Subcutaneous abdominal adipose tissue (tissue), 5 donors: ENCODE results near the gene C11orf54.
A peak's percentile ranks its signal among the peaks of the same experiment; 100 is the strongest.

Source experiments
- H3K27ac ChIP-seq: one replicate; pipeline ENCODE4 v1.7.0; 2013; ENCODE audit warnings: low read depth, mild to moderate bottlenecking, inconsistent platforms, low read length, moderate library complexity
- H3K27me3 ChIP-seq, 5 donors: one replicate each; pipeline ENCODE4 v1.7.0; 2013; ENCODE audit warnings: low read length in 5 of 5, inconsistent platforms in 1 of 5; ENCODE audit not compliant: control insufficient read depth in 5 of 5, insufficient read depth in 4 of 5
- H3K36me3 ChIP-seq, 5 donors: one replicate each; pipeline ENCODE4 v1.7.0; 2013; ENCODE audit warnings: low read length in 5 of 5; ENCODE audit not compliant: control insufficient read depth in 5 of 5, insufficient read depth in 5 of 5
- H3K4me1 ChIP-seq, 5 donors: one replicate each; pipeline ENCODE4 v1.7.0; 2013; ENCODE audit warnings: low read length in 5 of 5, mild to moderate bottlenecking in 3 of 5, moderate library complexity in 1 of 5; ENCODE audit not compliant: control insufficient read depth in 5 of 5, insufficient read depth in 5 of 5
- H3K4me3 ChIP-seq, 5 donors: one replicate each; pipeline ENCODE4 v1.7.0; 2013; ENCODE audit warnings: low read length in 5 of 5, low read depth in 1 of 5
- H3K9ac ChIP-seq, 5 donors: one replicate each; pipeline ENCODE4 v1.7.0; 2013; ENCODE audit warnings: low read length in 5 of 5, mild to moderate bottlenecking in 4 of 5, moderate library complexity in 3 of 5
- H3K9me3 ChIP-seq, 5 donors: one replicate each; pipeline ENCODE4 v1.7.0; 2013; ENCODE audit warnings: low read length in 5 of 5; ENCODE audit not compliant: control insufficient read depth in 5 of 5
- donor health status: healthy.
- donor health status: healthy.
- donor health status: healthy.
- donor health status: healthy.
- donor health status: healthy.

The C11orf54 gene

DNA sequence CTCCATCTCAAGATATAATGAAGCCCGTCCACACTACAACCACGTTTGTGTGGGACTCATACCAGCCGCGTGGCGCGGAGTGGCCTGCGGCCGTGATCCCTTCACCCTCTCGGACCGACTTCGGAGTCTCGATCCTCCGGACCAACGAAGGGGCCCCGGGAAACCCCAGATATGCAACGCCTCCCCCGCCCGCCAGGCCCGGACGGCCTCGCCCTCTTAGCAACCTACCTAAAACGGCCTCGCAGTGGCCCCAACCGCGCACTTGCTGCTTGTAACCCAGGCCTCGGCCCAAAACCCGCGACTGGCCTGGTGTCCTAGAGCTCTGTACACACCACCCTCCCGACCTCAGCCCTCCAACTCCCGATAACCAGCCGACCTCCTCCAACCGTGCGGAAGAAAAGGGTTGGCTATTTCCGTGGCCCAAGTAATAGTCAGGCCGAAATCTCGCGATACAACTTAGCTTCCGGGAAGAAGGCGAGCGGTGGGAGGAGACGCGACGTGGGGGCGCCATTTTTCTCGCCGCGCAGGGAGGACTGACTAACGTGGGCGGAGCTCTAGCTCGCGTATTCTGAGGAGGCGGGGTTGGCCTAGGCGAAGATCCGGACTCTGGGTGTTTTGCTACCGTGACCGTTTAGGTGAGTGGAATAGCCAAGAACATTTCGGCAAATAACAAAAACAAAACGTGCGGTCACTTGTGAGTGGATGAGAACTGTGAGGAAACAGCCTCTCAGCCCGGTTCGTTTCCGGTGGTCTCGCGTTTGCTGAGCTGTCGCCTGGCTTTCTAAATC, at the start of gene C11orf54, which contains the start of gene TAF1D:
Gene C11orf54 (plus strand): TSS at position 579 of the 788 bp plus-strand sequence. CDS start 5,722 bp downstream, outside the sequence.
Gene TAF1D (minus strand): TSS at position 402 of the 788 bp plus-strand sequence. CDS start 2,191 bp downstream, outside the sequence.
- Histone ChIP-seq H3K4me3 (peak within 1 kb of the TSS; percentile 84 to 99 (median 97)), H3K27ac (peak within 1 kb of the TSS; percentile 100), H3K27me3 (no peaks in the 10 kb centered on the region), H3K36me3 (peaks cover 19 to 32% (median 23%) of the 10 kb centered on the region in 5 donors), H3K4me1 (peaks cover 0 to 46% (median 37%) of the 10 kb centered on the region in 5 donors), H3K9me3 (no peaks in the 10 kb centered on the region), H3K9ac (peak within 1 kb of the TSS; percentile 95 to 99 (median 97))

DNA sequence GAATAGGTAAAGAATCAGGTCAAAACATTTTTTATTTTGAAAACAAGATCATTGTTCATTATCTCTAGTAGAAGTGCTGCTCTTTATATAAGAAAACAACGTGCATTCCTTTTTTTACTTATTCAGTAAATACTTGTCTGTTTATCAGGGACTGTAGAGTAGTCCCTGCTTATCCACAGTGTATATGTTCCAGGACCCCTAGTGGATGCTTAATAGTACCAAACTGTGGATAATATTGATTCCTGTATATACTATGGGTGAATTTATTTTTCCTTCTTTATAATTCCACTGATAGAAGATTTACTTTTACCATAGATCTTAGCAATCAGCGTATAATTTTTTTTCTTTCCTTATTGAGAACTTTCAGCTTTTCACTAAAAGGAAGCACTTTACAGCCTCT, 47.4 kb upstream of the C11orf54 start:
- Histone ChIP-seq H3K27ac (no peak overlapping the region), H3K4me3 (no peak overlapping the region), H3K27me3 (no peaks in the 10 kb centered on the region)

DNA sequence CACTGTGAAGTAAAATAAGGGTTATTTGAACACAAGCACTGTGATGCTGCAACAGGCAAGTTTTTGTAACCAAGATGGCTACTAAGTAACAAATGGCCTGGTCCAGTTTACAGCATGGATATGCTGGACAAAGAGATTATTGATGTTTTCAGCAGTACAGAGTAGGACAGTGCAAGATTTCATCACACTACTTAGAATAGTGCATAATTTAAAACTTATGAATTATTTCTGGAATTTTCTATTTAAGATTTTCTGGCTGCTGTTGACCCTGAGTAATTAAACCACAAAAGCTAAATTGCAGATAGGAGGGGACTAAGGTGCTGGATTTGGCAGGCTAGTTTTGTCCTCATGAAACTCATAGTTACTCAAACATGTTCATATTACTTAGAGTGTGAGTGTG, 46.9 kb upstream of the C11orf54 start:
- no peaks in the 10 kb centered on the region for H3K9me3 ChIP-seq
- H3K36me3 ChIP-seq = peaks cover 51 to 80% (median 69%) of the 10 kb centered on the region in 5 donors
- H3K4me3 ChIP-seq = no peak overlapping the region
- H3K4me1 ChIP-seq = no peaks in the 10 kb centered on the region
- H3K9ac ChIP-seq = no peak overlapping the region
- H3K27ac ChIP-seq = no peak overlapping the region
- H3K27me3 ChIP-seq = no peaks in the 10 kb centered on the region

More for the DNA sequence above, 47.4 kb upstream of the C11orf54 start:
- Histone ChIP-seq H3K4me1 (no peaks in the 10 kb centered on the region), H3K9ac (no peak overlapping the region), H3K9me3 (no peaks in the 10 kb centered on the region), H3K36me3 (peaks cover 53 to 80% (median 68%) of the 10 kb centered on the region in 5 donors)

DNA sequence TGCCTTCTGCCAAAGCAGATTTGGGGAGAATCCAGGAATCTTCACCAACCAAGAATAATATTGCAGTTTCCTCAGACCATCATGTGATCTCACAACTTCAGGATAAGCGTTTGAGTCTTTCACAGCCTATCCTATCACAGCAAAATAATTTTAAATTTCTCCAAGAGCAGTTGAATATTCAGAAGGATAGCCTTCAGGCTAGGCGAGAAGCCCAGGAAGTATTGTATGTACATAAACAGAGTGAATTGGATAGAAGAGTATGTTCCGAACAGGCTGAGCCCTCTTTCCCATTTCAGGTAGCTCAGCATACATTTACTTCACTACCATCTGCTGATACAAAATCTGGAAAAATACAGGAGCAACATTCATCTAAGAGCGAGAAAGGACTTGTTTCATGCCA, 43.9 kb upstream of the C11orf54 start:
- no peaks in the 10 kb centered on the region for H3K9me3 ChIP-seq
- no peak overlapping the region for H3K27ac ChIP-seq
- peaks cover 47 to 80% (median 60%) of the 10 kb centered on the region in 5 donors for H3K36me3 ChIP-seq
- no peak overlapping the region for H3K4me3 ChIP-seq
- H3K9ac ChIP-seq = no peak overlapping the region
- H3K27me3 ChIP-seq = no peaks in the 10 kb centered on the region
- no peaks in the 10 kb centered on the region for H3K4me1 ChIP-seq

DNA sequence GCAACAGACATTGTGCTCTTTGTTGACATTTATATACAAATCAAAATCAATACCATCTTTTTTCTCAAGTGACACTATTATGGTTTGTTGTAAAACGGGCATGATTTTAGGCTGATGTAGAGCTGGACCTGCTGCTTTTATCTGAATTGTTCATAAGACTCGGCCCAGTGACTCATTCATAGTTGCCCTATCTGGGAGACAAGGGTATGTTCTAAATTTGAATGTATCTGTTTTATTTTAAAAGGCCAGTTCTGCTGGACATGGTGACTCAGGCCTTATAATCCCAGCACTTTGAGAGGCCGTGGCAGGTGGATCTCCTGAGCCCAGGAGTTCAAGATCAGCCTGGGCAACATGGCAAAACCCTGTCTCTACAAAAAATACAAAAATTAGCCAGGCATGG, 40.6 kb upstream of the C11orf54 start:
- Histone ChIP-seq H3K27me3 (no peaks in the 10 kb centered on the region), H3K36me3 (peaks cover 40 to 65% (median 51%) of the 10 kb centered on the region in 5 donors)

DNA sequence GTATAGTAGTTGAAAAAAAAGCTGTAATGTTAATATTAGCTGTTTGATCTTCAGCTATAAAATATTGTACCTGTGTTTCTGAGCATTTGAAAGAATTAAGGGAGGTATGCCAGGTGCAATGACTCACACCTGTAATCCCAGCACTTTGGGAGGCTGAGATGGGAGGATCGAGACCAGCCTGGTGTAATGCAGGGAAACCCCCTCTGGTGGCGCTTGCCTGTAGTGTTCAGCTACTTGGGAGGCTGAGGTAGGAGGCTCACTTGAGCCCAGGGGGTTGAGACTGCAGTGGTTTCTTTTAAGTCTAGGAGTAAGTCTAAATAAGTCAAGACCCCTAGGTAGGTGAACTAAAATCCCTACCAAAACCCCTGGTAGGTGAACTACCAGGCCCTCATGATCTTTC, 37.2 kb upstream of the C11orf54 start:
- H3K4me1 ChIP-seq = no peaks in the 10 kb centered on the region
- H3K4me3 ChIP-seq = no peak overlapping the region
- peaks cover 23 to 54% (median 39%) of the 10 kb centered on the region in 5 donors for H3K36me3 ChIP-seq
- H3K27ac ChIP-seq = no peak overlapping the region
- H3K27me3 ChIP-seq = no peaks in the 10 kb centered on the region
- no peak overlapping the region for H3K9ac ChIP-seq
- peaks cover 0 to 5% (median 0%) of the 10 kb centered on the region in 5 donors for H3K9me3 ChIP-seq

More for the DNA sequence above, 40.6 kb upstream of the C11orf54 start:
- Histone ChIP-seq H3K9me3 (no peaks in the 10 kb centered on the region), H3K4me1 (no peaks in the 10 kb centered on the region), H3K27ac (no peak overlapping the region), H3K9ac (no peak overlapping the region), H3K4me3 (no peak overlapping the region)

DNA sequence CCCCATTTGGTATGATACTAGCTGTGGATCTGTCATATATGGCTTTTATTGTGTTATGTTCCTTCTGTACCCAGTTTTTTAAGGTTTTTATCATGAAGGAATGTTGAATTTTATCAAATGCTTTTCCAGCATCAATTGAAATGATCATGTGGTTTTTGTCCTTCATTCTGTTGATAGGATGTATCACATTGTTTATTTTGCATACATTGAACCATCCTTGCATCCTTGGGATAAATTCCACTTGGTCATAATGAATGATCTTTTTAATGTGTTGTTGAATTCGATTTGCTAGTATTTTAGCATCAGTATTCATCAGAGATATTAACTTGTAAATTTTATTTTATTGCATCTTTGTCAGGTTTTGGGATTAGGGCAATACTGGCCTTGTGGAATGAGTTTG, 31.2 kb upstream of the C11orf54 start:
- peaks cover 21 to 37% (median 33%) of the 10 kb centered on the region in 5 donors for H3K36me3 ChIP-seq
- no peak overlapping the region for H3K27ac ChIP-seq
- peaks cover 3 to 18% (median 12%) of the 10 kb centered on the region in 5 donors for H3K9me3 ChIP-seq
- H3K4me3 ChIP-seq = no peak overlapping the region
- H3K27me3 ChIP-seq = no peaks in the 10 kb centered on the region
- no peaks in the 10 kb centered on the region for H3K4me1 ChIP-seq
- H3K9ac ChIP-seq = no peak overlapping the region

DNA sequence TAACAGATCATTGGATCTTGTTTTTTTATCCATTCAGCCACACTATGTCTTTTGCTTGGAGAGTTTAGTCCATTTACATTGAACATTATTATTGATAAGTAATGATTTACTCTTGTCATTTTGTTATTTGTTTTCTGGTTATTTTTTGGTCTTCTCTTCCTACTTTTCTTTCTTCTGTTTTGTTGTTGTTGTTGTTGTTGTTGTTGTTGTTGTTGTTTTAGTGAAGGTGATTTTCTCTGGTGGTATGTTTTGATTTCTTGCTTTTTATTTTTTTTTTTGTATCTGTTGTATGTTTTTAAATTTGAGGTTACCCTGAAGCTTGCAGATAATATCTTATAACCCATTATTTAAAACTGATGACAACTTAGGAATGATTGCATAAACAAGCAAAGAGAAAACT, 28.8 kb upstream of the C11orf54 start:
- Histone ChIP-seq H3K36me3 (peaks cover 20 to 42% (median 27%) of the 10 kb centered on the region in 5 donors), H3K4me3 (no peak overlapping the region), H3K9ac (no peak overlapping the region)

DNA sequence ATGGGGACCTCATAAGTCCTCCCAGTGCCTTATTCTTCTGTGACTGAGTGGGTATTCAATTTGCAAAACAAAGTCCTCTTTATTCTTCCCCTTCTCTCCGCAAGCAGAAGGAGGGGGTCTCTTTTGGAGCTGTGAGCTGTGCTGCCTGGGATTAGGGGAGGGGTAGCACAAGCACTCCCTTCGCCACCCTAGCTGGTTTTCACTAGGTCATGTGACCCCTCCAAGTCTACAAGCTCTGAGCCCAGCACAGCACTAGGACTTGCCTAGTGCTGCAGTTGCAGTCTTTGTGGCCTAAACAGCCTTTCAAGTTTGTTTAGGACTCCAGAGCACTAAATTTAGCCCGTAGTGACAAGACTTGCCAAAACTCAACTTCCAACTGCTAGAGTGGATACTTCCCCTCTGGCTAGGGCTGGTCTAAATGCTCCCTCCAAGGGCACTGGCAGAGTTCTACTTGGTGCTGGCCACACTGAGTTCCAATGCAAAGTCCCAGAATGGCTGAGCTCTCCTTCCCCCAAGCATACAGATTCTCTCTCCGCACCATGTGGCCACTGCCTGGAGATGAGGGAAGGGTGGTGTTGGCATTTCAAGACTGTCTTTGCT, 25.6 kb upstream of the C11orf54 start:
- Histone ChIP-seq H3K27me3 (no peaks in the 10 kb centered on the region), H3K9ac (no peak overlapping the region), H3K27ac (no peak overlapping the region), H3K4me3 (no peak overlapping the region), H3K4me1 (peaks cover 0 to 5% (median 0%) of the 10 kb centered on the region in 5 donors), H3K9me3 (peaks cover 0 to 1% (median 0%) of the 10 kb centered on the region in 5 donors), H3K36me3 (peaks cover 0 to 34% (median 17%) of the 10 kb centered on the region in 5 donors)

More for the DNA sequence above, 28.8 kb upstream of the C11orf54 start:
- H3K4me1 ChIP-seq = no peaks in the 10 kb centered on the region
- peaks cover 3 to 18% (median 12%) of the 10 kb centered on the region in 5 donors for H3K9me3 ChIP-seq
- no peak overlapping the region for H3K27ac ChIP-seq
- H3K27me3 ChIP-seq = no peaks in the 10 kb centered on the region

DNA sequence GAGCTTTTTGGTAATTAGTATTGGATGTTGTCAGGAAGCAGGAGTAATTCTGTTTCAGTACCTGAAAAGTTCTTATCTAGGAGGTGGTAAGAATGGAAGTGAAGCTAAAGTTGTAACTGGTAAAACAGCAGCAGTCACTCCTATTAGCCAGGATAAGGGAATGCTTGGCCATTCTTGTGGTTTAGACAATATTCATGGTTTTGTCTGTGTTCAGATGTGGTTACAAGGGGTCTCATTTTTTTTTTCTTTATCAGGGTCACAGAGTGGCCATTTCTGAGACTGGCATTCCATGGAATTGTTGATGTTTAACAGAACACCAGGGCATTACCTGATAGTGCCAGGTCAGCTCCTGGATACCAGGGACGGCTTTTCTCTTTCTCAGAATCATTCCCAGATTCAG, 24.0 kb upstream of the C11orf54 start:
- no peak overlapping the region for H3K27ac ChIP-seq
- no peaks in the 10 kb centered on the region for H3K27me3 ChIP-seq
- H3K36me3 ChIP-seq = peaks cover 0 to 45% (median 29%) of the 10 kb centered on the region in 5 donors
- no peak overlapping the region for H3K9ac ChIP-seq
- H3K9me3 ChIP-seq = no peaks in the 10 kb centered on the region
- H3K4me1 ChIP-seq = peaks cover 0 to 5% (median 0%) of the 10 kb centered on the region in 5 donors
- no peak overlapping the region for H3K4me3 ChIP-seq
